Hair follicle dermal papilla cell (primary cell): ENCODE results near the gene RASAL2. TPM values are rescaled to one million over a fixed set of nuclear protein-coding genes. Genes with fewer than 3 reads are reported as not detected.

Experiments used
- small RNA-seq: library from RNA; depleted of rRNA; stranded (forward); fragments of <200 nt; gene quantifications from one replicate; pipeline ENCODE3, GENCODE V24; 2012
- total RNA-seq: library from RNA; depleted of rRNA; stranded (reverse); fragments of >200 nt; gene quantifications from 2 replicates; pipeline ENCODE4 v1.2.3, GENCODE V29; 2012

Gene RASAL2
- 50.2 and 53.7 TPM in 2 replicates for total RNA-seq

GRCh38 chr1:178093951-178094738 is at the start of gene RASAL2:
RASAL2 (plus strand) TSS chr1:178094104; CDS start chr1:178094493, 389 bp downstream.

DNA sequence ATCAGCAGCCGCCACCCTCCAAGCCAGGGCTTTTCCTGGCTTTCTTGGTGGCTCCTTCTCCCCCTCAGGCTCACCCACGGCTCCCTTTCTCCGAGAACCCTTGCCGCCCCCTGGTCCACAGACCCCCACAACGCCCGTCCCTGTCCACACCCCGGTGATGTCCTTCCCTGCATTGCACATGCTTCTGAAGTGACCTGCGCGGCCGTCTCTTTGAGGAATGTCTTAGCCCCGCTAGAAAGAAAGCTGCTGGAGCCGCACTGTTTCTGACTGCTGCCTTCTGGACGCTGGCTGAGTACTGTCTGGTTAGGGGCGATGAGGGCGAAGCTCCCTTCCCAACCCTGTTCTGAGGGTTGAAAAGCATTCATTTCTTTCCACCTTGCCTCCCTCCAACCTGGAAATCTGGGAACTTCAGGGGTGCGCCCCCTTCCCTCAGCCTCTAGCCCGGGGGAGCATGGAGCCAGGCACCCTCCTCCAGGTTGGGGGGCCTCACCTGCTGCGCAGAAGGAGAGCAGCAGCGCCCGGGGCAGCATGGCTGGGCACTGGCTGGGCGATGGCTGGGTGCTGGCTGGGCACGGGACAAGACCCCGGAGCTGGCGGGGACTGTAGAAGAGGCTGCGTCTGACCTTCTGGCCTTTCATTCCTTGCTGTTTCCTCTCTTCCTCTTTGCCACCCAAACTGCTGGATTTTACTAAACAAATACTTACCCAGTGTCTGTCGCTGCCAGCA is 402.7 kb downstream of the RASAL2 start, which contains the start of gene CLEC20A:
TSS of gene CLEC20A (minus strand) at position 555 of the 726 bp plus-strand sequence. CDS start at position 530, 25 bp downstream.

GRCh38 chr1:178512566-178513277 is 418.8 kb downstream of the RASAL2 start, which contains the start of gene TEX35:
TEX35 (plus strand) TSS chr1:178513109; CDS start chr1:178513189, 80 bp downstream.

Small RNA genes lying within 50 kb of the gene (small RNA-seq; reads per million reads assigned to genes)
- gene RF00017: not detected

Other genes with a start within 250 kb of the RASAL2 start
- 4.0 and 5.8 TPM in 2 replicates for gene SEC16B, start 124.0 kb upstream of the RASAL2 start, total RNA-seq